DOHH2 (cell line): ENCODE measurements around the gene MAP9.

Source experiments
- EZH2phosphoT487 ChIP-seq: fragments of 200-600 bp; sonication (generic); IDR thresholded peaks from 2 replicates; pipeline ENCODE4 v1.6.1; 2017; ENCODE audit warnings: borderline replicate concordance, mild to moderate bottlenecking, antibody characterized with exemption, low read length, moderate library complexity, mixed read lengths
- TF ChIP-seq, protein P1 (sequence below): fragments of 200-600 bp; sonication (generic); IDR thresholded peaks from one replicate; pipeline ENCODE4 v1.5.1; 2014; ENCODE audit warnings: antibody characterized with exemption, mild to moderate bottlenecking, low read depth, low read length; ENCODE audit not compliant: poor library complexity, severe bottlenecking

DNA sequence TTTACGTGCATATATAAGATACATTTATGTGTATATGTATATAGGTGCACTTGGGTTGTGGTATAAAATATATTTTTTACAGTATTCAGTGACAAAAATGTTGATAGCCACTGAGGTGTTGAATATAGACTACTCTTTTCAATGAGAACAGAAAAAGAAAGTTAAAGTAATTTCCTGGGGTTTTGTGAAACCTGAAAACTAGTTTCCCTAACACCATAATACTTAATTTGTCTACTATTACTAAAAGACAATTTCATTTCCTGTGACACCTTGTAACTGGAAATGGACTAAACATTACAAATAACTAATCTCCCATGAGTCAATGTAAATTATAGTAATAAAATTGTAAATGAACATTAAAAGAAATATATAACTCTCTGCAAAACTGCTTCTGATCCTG lies 32.0 kb upstream of the MAP9 start:
- TF ChIP-seq, protein P1, sequence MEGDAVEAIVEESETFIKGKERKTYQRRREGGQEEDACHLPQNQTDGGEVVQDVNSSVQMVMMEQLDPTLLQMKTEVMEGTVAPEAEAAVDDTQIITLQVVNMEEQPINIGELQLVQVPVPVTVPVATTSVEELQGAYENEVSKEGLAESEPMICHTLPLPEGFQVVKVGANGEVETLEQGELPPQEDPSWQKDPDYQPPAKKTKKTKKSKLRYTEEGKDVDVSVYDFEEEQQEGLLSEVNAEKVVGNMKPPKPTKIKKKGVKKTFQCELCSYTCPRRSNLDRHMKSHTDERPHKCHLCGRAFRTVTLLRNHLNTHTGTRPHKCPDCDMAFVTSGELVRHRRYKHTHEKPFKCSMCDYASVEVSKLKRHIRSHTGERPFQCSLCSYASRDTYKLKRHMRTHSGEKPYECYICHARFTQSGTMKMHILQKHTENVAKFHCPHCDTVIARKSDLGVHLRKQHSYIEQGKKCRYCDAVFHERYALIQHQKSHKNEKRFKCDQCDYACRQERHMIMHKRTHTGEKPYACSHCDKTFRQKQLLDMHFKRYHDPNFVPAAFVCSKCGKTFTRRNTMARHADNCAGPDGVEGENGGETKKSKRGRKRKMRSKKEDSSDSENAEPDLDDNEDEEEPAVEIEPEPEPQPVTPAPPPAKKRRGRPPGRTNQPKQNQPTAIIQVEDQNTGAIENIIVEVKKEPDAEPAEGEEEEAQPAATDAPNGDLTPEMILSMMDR: no peak
- TF ChIP-seq EZH2phosphoT487: no peak
